GM13976 (cell line): ENCODE measurements around the gene COA1.
A peak's percentile ranks its signal among the peaks of the same experiment; 100 is the strongest.
"Not testable (repeated sequence)": the region's sequence is repeated elsewhere in the genome, so short reads cannot be mapped to it uniquely, and the experiment has no call there.

Experiments used
- DNase-seq: peaks from one replicate; pipeline ENCODE4 v3.0.0; 2012; ENCODE audit warnings: low spot score
- in situ Hi-C: fragments of 300-500 bp; cut with MboI; formaldehyde crosslinking; loops from one replicate; pipeline ENCODE4 v1.12.0; 2022; ENCODE audit warnings: low sequenced_read_pairs, mixed read lengths, inconsistent platforms; ENCODE audit not compliant: unreplicated experiment
- TF ChIP-seq, protein P1 (sequence below): IDR thresholded peaks from 2 replicates; pipeline ENCODE4 v1.5.1; 2012; ENCODE audit warnings: borderline replicate concordance, mild to moderate bottlenecking; ENCODE audit not compliant: insufficient read depth; ENCODE audit errors: extremely low read depth, missing control alignments, control extremely low read depth

Gene COA1

DNA sequence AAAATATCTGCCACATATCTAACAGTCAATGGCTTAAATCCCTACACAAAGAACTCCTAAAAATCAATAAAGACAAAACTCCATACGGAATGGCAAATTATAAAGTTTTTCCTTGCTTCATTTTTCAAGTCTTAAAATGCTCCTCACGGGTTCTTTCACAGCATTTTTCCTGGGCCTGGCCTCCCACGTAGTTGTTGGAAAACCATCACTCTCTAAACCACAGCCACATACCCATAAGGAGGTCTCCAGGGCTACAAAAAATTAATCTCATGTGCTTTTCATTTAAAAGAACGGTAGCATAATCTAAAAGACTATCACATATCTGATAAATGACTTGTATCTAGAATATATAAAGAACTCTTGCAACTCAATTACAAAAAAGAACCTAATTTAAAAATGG is 2.9 kb downstream of the COA1 start:
- TF ChIP-seq, protein P1, sequence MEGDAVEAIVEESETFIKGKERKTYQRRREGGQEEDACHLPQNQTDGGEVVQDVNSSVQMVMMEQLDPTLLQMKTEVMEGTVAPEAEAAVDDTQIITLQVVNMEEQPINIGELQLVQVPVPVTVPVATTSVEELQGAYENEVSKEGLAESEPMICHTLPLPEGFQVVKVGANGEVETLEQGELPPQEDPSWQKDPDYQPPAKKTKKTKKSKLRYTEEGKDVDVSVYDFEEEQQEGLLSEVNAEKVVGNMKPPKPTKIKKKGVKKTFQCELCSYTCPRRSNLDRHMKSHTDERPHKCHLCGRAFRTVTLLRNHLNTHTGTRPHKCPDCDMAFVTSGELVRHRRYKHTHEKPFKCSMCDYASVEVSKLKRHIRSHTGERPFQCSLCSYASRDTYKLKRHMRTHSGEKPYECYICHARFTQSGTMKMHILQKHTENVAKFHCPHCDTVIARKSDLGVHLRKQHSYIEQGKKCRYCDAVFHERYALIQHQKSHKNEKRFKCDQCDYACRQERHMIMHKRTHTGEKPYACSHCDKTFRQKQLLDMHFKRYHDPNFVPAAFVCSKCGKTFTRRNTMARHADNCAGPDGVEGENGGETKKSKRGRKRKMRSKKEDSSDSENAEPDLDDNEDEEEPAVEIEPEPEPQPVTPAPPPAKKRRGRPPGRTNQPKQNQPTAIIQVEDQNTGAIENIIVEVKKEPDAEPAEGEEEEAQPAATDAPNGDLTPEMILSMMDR, result no peak
- DNase-seq, result no peak
- in situ Hi-C loops, result no loop called here

GRCh38 chr7:43725251-43725650 is 4.1 kb downstream of the COA1 start:
- TF ChIP-seq, protein P1, result no peak
- in situ Hi-C loops, result no loop called here
- no peak for DNase-seq

GRCh38 chr7:43723007-43723341 is 6.3 kb downstream of the COA1 start:
- TF ChIP-seq, protein P1, result no peak
- DNase-seq, result no peak
- in situ Hi-C loops, result loop anchor here (25.0 kb wide), 2 partner anchors 261 to 436 kb away; no protein-coding TSS in a partner anchor

GRCh38 chr7:43721193-43721806 is 8.0 kb downstream of the COA1 start:
- in situ Hi-C loops, result loop anchor here (25.0 kb wide), 2 partner anchors 259 to 434 kb away; no protein-coding TSS in a partner anchor
- TF ChIP-seq, protein P1, result peak; percentile 41
- DNase-seq, result peak; percentile 34

DNA sequence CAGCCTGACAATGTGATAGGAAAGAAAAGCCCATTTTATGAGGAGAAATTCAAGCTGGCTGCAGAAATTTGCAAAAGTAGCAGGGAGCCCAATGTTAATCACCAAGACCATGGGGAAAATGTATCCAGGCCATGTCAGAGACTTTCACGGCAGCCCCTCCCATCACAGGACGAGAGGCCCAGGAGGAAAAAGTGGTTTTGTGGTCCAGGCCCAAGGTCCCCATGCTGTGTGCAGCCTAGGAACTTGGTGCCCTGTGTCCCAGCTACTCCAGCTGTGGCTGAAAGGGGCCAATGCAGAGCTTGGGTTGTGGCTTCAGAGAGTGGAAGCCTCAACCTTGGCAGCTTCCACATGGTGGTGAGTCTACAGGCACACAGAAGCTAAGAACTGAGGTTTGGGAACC is 12.7 kb downstream of the COA1 start:
- in situ Hi-C loops, result loop anchor here (25.0 kb wide), 2 partner anchors 254 to 429 kb away; no protein-coding TSS in a partner anchor
- TF ChIP-seq, protein P1, result no peak
- no peak for DNase-seq

DNA sequence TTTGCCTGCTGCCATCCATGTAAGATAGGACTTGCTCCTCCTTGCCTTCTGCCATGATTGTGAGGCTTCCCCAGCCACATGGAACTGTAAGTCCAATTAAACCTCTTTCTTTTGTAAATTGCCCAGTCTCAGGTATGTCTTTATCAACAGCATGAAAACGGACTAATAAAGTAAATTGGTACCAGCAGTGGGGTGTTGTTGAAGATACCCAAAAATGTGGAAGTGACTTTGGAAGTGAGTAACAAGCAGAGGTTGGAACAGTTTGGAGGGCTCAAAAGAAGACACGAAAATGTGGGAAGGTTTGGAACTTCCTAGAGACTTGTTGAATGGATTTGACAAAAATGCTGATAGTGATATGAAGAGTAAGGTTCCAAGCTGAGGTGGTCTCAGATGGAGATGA is 13.4 kb downstream of the COA1 start:
- not testable (repeated sequence) for DNase-seq
- in situ Hi-C loops, result loop anchor here (25.0 kb wide), 2 partner anchors 254 to 429 kb away; no protein-coding TSS in a partner anchor

DNA sequence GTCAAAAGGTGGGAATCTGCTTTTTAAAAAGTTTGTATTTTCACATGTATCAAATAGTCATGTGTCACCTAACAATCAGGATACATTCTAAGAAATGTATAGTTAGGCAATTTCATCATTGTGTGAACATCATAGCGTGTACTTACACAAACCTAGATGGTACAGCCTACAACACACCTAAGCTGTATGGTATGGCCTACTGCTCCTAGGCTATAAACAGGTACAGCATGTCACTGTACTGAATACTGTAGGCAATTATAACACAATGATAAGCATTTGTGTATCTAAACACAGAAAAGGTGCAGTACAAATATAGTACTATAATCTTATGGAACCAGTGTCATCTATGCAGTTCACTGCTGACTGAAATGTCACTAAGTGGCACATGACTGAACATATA is 17.8 kb downstream of the COA1 start:
- in situ Hi-C loops, result loop anchor here (25.0 kb wide), 2 partner anchors 249 to 424 kb away; no protein-coding TSS in a partner anchor
- TF ChIP-seq, protein P1, result no peak
- DNase-seq, result no peak

DNA sequence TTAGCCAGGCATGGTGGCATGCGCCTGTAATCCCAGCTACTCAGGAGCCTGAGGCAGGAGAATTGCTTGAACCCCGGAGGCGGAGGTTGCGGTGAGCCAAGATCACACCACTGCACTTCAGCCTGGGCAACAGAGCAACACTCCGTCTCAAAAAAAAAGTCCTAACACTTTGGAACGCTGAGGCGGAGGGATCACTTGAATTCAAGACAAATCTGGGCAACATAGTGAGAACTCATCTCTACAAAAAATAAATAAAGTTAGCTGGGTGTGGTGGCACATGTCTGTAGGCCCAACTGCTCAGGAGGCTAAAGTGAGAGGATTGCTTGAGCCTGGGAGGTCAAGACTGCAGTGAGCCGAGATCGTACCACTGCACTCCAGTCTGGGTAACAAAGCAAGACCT is 21.3 kb downstream of the COA1 start:
- in situ Hi-C loops, result loop anchor here (25.0 kb wide), 2 partner anchors 246 to 421 kb away; no protein-coding TSS in a partner anchor
- not testable (repeated sequence) for DNase-seq
